Lower leg skin (tissue), 4 donors: ENCODE measurements around the gene UMAD1. TPM values are rescaled to one million over a fixed set of nuclear protein-coding genes. Genes with fewer than 3 reads are reported as not detected.

Source experiments
- DNase-seq, 2 donors: peaks; one replicate each; pipeline ENCODE4 v3.0.0-alpha.2; 2019; ENCODE audit warnings: low spot score in 2 of 2
- H3K4me3 ChIP-seq: fragments of 200-600 bp; sonication (generic); 2 replicates; pipeline ENCODE4 v1.5.1; 2017; ENCODE audit warnings: mild to moderate bottlenecking, low read depth; ENCODE audit not compliant: poor library complexity, severe bottlenecking
- CTCF ChIP-seq, 3 donors: fragments of 450-650 bp; IDR thresholded peaks; one replicate each; pipeline ENCODE4 v1.5.1; 2016; ENCODE audit warnings: antibody characterized with exemption in 3 of 3, mild to moderate bottlenecking in 3 of 3, moderate library complexity in 2 of 3
- POLR2A ChIP-seq, 2 donors: fragments of 450-650 bp; IDR thresholded peaks; one replicate each; pipeline ENCODE4 v1.6.1; 2016 to 2017; ENCODE audit warnings: antibody characterized with exemption in 2 of 2, mild to moderate bottlenecking in 1 of 2, moderate library complexity in 1 of 2
- WGBS, 2 donors: methylation state at CpG; one replicate each; pipeline ENCODE4 v1.1.5; 2018; 5-methylcytosine and 5-hydroxymethylcytosine counted together
- intact Hi-C: fragments of 100-400 bp; cut with DNase I; formaldehyde crosslinking; loops from one replicate; pipeline ENCODE4 v1.15.0; 2023; ENCODE audit warnings: low total_unique reads
- total RNA-seq, 4 donors: library from RNA; depleted of rRNA; stranded (reverse); fragments of >200 nt; gene quantifications; one replicate each; pipeline ENCODE4 v1.1.0, GENCODE V29; 2016

UMAD1 gene
- total RNA-seq, 4 donors from 2014 or later = 12.3 to 26.1 (median 13.2) TPM

GRCh38 chr7:7851381-7851780 lies 210.8 kb downstream of the UMAD1 start:
- no peak for DNase-seq
- intact Hi-C loops = no loop called here
- 93 to 94% methylated on average over 1 of the region's 1 CpG for WGBS, 2 donors
- no peak overlapping the region for H3K4me3 ChIP-seq
- TF ChIP-seq CTCF (IDR thresholded peaks at IDR 0.05) = no peak
- no peak for TF ChIP-seq POLR2A (IDR thresholded peaks at IDR 0.05)

- TF ChIP-seq POLR2A (IDR thresholded peaks at IDR 0.05) (no peak), CTCF (IDR thresholded peaks at IDR 0.05) (no peak)
- no peak for DNase-seq
- no peak overlapping the region for H3K4me3 ChIP-seq
- WGBS, 2 donors = 89 to 90% methylated on average over 3 of the region's 3 CpGs
- intact Hi-C loops = no loop called here
Measured at GRCh38 chr7:7851991-7852390, 211.4 kb downstream of the UMAD1 start.

- WGBS, 2 donors = 69 to 71% methylated on average over 3 of the region's 3 CpGs
- intact Hi-C loops = no loop called here
- DNase-seq = no peak
- no peak overlapping the region for H3K4me3 ChIP-seq
- TF ChIP-seq CTCF (IDR thresholded peaks at IDR 0.05) = no peak
- TF ChIP-seq POLR2A (IDR thresholded peaks at IDR 0.05) = no peak
Measured at GRCh38 chr7:7857143-7857583, 216.6 kb downstream of the UMAD1 start.

- DNase-seq = no peak
- TF ChIP-seq CTCF (IDR thresholded peaks at IDR 0.05) (no peak), POLR2A (IDR thresholded peaks at IDR 0.05) (no peak)
- intact Hi-C loops = no loop called here
- 81 to 83% methylated on average over 4 of the region's 4 CpGs for WGBS, 2 donors
- no peak overlapping the region for H3K4me3 ChIP-seq
Measured at GRCh38 chr7:7858559-7858958, 218.0 kb downstream of the UMAD1 start.

- no peak overlapping the region for H3K4me3 ChIP-seq
- TF ChIP-seq CTCF (IDR thresholded peaks at IDR 0.05) (no peak), POLR2A (IDR thresholded peaks at IDR 0.05) (no peak)
- 94% methylated on average over 4 of the region's 4 CpGs for WGBS, 2 donors
- no peak for DNase-seq
- intact Hi-C loops = no loop called here
Measured at GRCh38 chr7:7859411-7859810, 218.9 kb downstream of the UMAD1 start.

GRCh38 chr7:7861211-7861633 lies 220.7 kb downstream of the UMAD1 start:
- intact Hi-C loops = no loop called here
- TF ChIP-seq POLR2A (IDR thresholded peaks at IDR 0.05) = no peak
- TF ChIP-seq CTCF (IDR thresholded peaks at IDR 0.05) = no peak
- WGBS, 2 donors = 67 to 73% methylated on average over 1 of the region's 1 CpG
- no peak overlapping the region for H3K4me3 ChIP-seq
- no peak for DNase-seq
